ENCODE data around the gene IFT22. TPM values are rescaled to one million over a fixed set of nuclear protein-coding genes. Genes with fewer than 3 reads are reported as not detected.

Gene IFT22
- total RNA-seq, 6 experiments from 2014 or later, result 5.4 to 8.1 (median 6.2) TPM

DNA sequence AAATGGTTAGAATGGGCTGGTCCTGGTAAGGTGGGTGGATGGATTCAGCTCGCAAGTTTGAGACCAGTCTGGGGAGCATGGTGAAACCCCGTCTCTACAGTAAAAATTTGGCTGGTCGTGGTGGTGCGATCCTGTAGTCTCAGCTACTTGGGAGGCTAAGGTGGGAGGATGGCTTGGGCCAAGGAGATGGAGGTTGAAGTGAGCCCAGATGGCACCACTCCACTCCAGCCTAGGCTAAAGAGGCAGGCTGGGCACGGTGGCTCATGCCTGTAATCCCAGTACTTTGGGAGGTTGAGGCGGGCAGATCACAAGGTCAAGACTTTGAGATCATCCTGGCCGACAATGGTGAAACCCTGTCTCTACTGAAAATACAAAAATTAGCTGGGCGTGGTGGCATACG is 15.3 kb downstream of the IFT22 start:
- intact Hi-C loops (cut with DNase I), result no loop called here
- peaks cover 0 to 5% of the 10 kb centered on the region in 2 donors for H3K27me3 ChIP-seq
- 96% methylated on average over 4 of the region's 9 CpGs for WGBS (ENCODE audit: insufficient coverage, low coverage, low lambda C conversion rate, missing lambda C conversion rate)
- no peak overlapping the region for H3K27ac ChIP-seq
- H3K9me3 ChIP-seq, result no peaks in the 10 kb centered on the region
- H3K36me3 ChIP-seq, result no peaks in the 10 kb centered on the region
- DNase-seq (no peak), ATAC-seq (no peak)
- H3K4me1 ChIP-seq, result no peaks in the 10 kb centered on the region
- no peak overlapping the region for H3K4me3 ChIP-seq
- TF ChIP-seq, protein P1, sequence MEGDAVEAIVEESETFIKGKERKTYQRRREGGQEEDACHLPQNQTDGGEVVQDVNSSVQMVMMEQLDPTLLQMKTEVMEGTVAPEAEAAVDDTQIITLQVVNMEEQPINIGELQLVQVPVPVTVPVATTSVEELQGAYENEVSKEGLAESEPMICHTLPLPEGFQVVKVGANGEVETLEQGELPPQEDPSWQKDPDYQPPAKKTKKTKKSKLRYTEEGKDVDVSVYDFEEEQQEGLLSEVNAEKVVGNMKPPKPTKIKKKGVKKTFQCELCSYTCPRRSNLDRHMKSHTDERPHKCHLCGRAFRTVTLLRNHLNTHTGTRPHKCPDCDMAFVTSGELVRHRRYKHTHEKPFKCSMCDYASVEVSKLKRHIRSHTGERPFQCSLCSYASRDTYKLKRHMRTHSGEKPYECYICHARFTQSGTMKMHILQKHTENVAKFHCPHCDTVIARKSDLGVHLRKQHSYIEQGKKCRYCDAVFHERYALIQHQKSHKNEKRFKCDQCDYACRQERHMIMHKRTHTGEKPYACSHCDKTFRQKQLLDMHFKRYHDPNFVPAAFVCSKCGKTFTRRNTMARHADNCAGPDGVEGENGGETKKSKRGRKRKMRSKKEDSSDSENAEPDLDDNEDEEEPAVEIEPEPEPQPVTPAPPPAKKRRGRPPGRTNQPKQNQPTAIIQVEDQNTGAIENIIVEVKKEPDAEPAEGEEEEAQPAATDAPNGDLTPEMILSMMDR (IDR thresholded peaks at IDR 0.05), result no peak
- no peak for TF ChIP-seq POLR2A (IDR thresholded peaks at IDR 0.05)

DNA sequence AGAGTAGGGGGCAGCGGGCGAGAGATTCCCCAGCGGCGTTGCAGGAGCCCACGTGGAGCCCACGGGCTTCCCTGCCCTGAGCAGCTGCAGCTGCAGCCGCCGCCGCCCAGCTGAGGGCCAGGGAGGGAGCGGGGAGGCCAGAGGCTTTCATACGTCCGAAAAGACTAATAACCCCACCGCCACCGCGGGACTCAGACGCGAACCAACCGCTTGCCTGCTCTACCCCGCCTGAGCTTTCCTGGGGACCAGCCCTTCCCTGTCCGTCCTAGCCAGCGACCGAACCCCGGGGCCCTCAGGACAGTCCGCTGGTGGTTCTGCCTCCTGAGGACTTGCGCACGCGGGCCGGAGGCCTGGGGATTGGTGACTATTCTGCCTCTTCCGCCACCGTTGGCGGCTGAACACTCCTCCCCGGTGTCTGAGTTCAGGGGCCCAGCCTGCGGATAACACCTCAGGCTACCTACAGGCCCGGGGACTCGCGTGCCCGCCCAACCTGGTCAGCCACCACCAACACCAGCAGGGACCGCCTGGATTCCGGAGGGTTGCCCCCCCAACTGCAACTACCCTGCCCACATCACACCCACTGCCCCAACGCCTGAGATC is 18.4 kb downstream of the IFT22 start:
- ATAC-seq (peak in 2 of 4 donors; percentile 2 to 16), DNase-seq (no peak)
- Histone ChIP-seq H3K27ac (no peak overlapping the region), H3K9me3 (no peaks in the 10 kb centered on the region), H3K4me1 (no peaks in the 10 kb centered on the region), H3K27me3 (peaks cover 0 to 23% of the 10 kb centered on the region in 2 donors), H3K4me3 (no peak overlapping the region), H3K36me3 (no peaks in the 10 kb centered on the region)
- intact Hi-C loops (cut with DNase I), result no loop called here
- TF ChIP-seq, protein P1 (IDR thresholded peaks at IDR 0.05), result no peak
- TF ChIP-seq POLR2A (IDR thresholded peaks at IDR 0.05), result no peak
- WGBS (ENCODE audit: insufficient coverage, low coverage, low lambda C conversion rate, missing lambda C conversion rate), result 13% methylated on average over 10 of the region's 40 CpGs

DNA sequence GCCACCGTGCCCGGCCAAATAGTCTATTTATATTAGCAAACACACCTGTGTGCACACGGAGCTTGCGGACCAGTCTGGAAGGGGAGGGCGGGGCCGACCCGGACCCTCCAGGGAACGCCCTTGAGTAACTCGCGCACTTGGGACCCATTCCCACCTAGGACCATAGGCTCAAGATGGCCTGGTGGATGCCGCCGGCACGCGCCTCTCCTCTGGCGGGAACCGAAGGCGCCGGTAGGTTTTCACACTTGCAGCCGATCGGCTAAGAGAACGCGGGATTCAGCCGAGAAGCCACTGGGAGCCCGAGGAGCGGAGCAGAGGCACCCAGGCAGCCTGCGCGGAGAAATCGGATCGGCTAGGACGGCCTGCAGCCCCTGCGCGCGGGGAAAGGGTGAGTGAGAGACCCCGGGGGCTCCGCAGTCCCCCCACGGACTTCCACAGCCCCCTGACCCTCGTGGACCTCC is 18.9 kb downstream of the IFT22 start:
- DNase-seq (no peak), ATAC-seq (peak in 2 of 4 donors; percentile 18 to 25)
- intact Hi-C loops (cut with DNase I), result no loop called here
- Histone ChIP-seq H3K27me3 (peaks cover 0 to 23% of the 10 kb centered on the region in 2 donors), H3K4me3 (no peak overlapping the region), H3K27ac (no peak overlapping the region), H3K4me1 (no peaks in the 10 kb centered on the region), H3K36me3 (no peaks in the 10 kb centered on the region), H3K9me3 (no peaks in the 10 kb centered on the region)
- TF ChIP-seq, protein P1 (IDR thresholded peaks at IDR 0.05), result no peak
- no peak for TF ChIP-seq POLR2A (IDR thresholded peaks at IDR 0.05)
- 8% methylated on average over 12 of the region's 37 CpGs for WGBS (ENCODE audit: insufficient coverage, low coverage, low lambda C conversion rate, missing lambda C conversion rate)

DNA sequence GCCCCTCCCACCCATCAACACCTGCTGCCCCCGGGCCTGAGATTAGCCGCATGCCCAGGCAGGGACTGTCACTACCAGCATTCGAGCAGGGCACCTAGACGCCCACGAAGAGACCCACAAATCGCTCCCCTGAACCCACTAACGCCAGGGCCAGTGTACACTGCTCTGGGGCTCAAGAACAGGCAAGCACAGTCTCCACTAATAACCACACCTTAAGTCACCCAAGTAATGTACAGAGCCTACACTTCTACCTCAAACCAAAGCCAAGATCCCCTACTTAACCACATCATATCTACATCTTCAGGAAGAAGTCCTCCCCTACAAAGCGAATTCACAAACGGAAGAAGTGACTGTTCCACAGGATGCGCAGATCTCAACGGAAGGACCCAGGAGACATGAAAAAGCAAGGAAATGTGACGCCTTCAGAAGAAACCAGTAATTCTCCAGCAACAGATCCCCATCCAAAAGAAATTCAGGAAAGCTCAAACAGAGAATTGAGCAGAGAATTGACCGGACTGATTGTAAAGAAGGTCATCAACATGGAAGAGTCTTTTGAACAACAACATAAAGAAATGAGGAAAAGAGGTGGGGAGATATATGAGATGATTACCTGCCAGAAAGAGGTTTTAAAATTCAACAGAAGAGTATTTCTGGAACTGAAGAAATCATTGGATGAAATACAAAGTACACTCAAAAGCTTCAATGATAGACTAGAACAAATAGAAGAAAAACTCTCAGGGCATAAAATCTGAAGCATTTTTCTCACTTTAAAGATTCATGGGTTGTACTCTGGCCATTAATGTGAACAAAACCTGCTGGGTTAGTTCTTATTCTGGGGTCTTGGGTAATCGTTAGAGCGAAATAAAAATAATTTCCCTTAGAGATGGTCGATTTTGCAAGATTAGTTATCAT is 20.9 kb downstream of the IFT22 start:
- H3K4me3 ChIP-seq, result no peak overlapping the region
- H3K27ac ChIP-seq, result no peak overlapping the region
- H3K4me1 ChIP-seq, result no peaks in the 10 kb centered on the region
- no peaks in the 10 kb centered on the region for H3K9me3 ChIP-seq
- no peak for DNase-seq
- H3K27me3 ChIP-seq, result peaks cover 0 to 23% of the 10 kb centered on the region in 2 donors
- intact Hi-C loops (cut with DNase I), result no loop called here
- no peak for ATAC-seq
- H3K36me3 ChIP-seq, result no peaks in the 10 kb centered on the region
- TF ChIP-seq, protein P1 (IDR thresholded peaks at IDR 0.05), result no peak
- no peak for TF ChIP-seq POLR2A (IDR thresholded peaks at IDR 0.05)
- whole genome bisulfite sequencing (ENCODE audit: insufficient coverage, low coverage, low lambda C conversion rate, missing lambda C conversion rate), result 71% methylated on average over 11 of the region's 16 CpGs

All from right lobe of liver (tissue), 6 donors.